SK-N-SH treated with all-trans-retinoic acid at 6 μM for 48 hours (cell line): Measurements from ENCODE around the gene RSPH4A.

Experiments used
- ATAC-seq: fragments of 200-7000 bp; cut with Tn5 transposase; 3 replicates; pipeline ENCODE4 v1.9.1; 2020; ENCODE audit warnings: mild to moderate bottlenecking, moderate library complexity
- ARNTL ChIP-seq: fragments of 450-650 bp; formaldehyde crosslinking; IDR thresholded peaks from 2 replicates; pipeline ENCODE4 v1.5.0; 2020; ENCODE audit warnings: low read depth, mild to moderate bottlenecking, moderate library complexity, borderline replicate concordance
- BACH2 ChIP-seq: fragments of 250-450 bp; sonication (Bioruptor Pico); IDR thresholded peaks from 2 replicates; pipeline ENCODE4 v1.9.0; 2021; ENCODE audit warnings: mild to moderate bottlenecking, borderline replicate concordance
- CREB5 ChIP-seq: fragments of 250-450 bp; sonication (Bioruptor Pico); IDR thresholded peaks from 2 replicates; pipeline ENCODE4 v1.5.1; 2020; ENCODE audit warnings: low read depth, mild to moderate bottlenecking, moderate library complexity
- ESRRG ChIP-seq: fragments of 250-450 bp; sonication (Bioruptor Pico); IDR thresholded peaks from 2 replicates; pipeline ENCODE4 v1.6.1; 2021; ENCODE audit warnings: mild to moderate bottlenecking
- GLIS3 ChIP-seq: fragments of 250-450 bp; sonication (Bioruptor Pico); IDR thresholded peaks from 2 replicates; pipeline ENCODE4 v1.5.0; 2020; ENCODE audit warnings: mild to moderate bottlenecking, moderate library complexity
- ISL1 ChIP-seq: fragments of 250-450 bp; sonication (Bioruptor Pico); IDR thresholded peaks from 2 replicates; pipeline ENCODE4 v2.1.2; 2022; ENCODE audit warnings: mild to moderate bottlenecking, moderate library complexity
- OSR1 ChIP-seq: fragments of 250-450 bp; sonication (Bioruptor Pico); IDR thresholded peaks from 2 replicates; pipeline ENCODE4 v1.8.0; 2022; ENCODE audit warnings: moderate library complexity, mild to moderate bottlenecking, inconsistent platforms
- PATZ1 ChIP-seq: fragments of 250-450 bp; sonication (Bioruptor Pico); IDR thresholded peaks from 2 replicates; pipeline ENCODE4 v1.8.0; 2020; ENCODE audit warnings: mild to moderate bottlenecking, moderate library complexity, borderline replicate concordance
- PPARA ChIP-seq: fragments of 250-450 bp; sonication (Bioruptor Pico); IDR thresholded peaks from 2 replicates; pipeline ENCODE4 v1.5.0; 2020; ENCODE audit warnings: mild to moderate bottlenecking, borderline replicate concordance
- RARB ChIP-seq: fragments of 250-450 bp; sonication (Bioruptor Pico); IDR thresholded peaks from 2 replicates; pipeline ENCODE4 v1.8.0; 2021; ENCODE audit warnings: mild to moderate bottlenecking, moderate library complexity
- SNAI2 ChIP-seq: fragments of 250-450 bp; sonication (Bioruptor Pico); IDR thresholded peaks from 2 replicates; pipeline ENCODE4 v1.5.0; 2020; ENCODE audit warnings: mild to moderate bottlenecking, moderate library complexity
- TCF4 ChIP-seq: fragments of 250-450 bp; sonication (Bioruptor Pico); IDR thresholded peaks from 2 replicates; pipeline ENCODE4 v1.8.0; 2021; ENCODE audit warnings: mild to moderate bottlenecking, moderate library complexity, borderline replicate concordance
- TOX ChIP-seq: fragments of 250-450 bp; sonication (Bioruptor Pico); IDR thresholded peaks from 2 replicates; pipeline ENCODE4 v1.8.0; 2021; ENCODE audit warnings: mild to moderate bottlenecking, moderate library complexity, borderline replicate concordance
- TSHZ2 ChIP-seq: fragments of 250-450 bp; sonication (Bioruptor Pico); IDR thresholded peaks from 2 replicates; pipeline ENCODE4 v1.5.0; 2020; ENCODE audit warnings: mild to moderate bottlenecking, moderate library complexity
- ZFP3 ChIP-seq: fragments of 250-450 bp; sonication (Bioruptor Pico); IDR thresholded peaks from 2 replicates; pipeline ENCODE4 v1.5.0; 2020; ENCODE audit warnings: mild to moderate bottlenecking, moderate library complexity
- ZFP30 ChIP-seq: fragments of 450-650 bp; formaldehyde crosslinking; IDR thresholded peaks from 2 replicates; pipeline ENCODE4 v1.5.0; 2022; ENCODE audit warnings: mild to moderate bottlenecking, moderate library complexity
- ZNF565 ChIP-seq: fragments of 450-650 bp; formaldehyde crosslinking; conservative IDR thresholded peaks from 2 replicates; pipeline ENCODE4 v1.5.0; 2020; ENCODE audit warnings: low read depth, mild to moderate bottlenecking, moderate library complexity
- ZNF70 ChIP-seq: fragments of 450-650 bp; formaldehyde crosslinking; IDR thresholded peaks from 2 replicates; pipeline ENCODE4 v1.5.0; 2020; ENCODE audit warnings: mild to moderate bottlenecking, moderate library complexity
- ZNF8 ChIP-seq: fragments of 450-650 bp; formaldehyde crosslinking; IDR thresholded peaks from 2 replicates; pipeline ENCODE4 v1.5.0; 2020; ENCODE audit warnings: mild to moderate bottlenecking, moderate library complexity
- TF ChIP-seq, protein P1 (sequence below): fragments of 250-450 bp; sonication (Bioruptor Pico); IDR thresholded peaks from 2 replicates; pipeline ENCODE4 v1.5.1; 2021; ENCODE audit warnings: mild to moderate bottlenecking, moderate library complexity
- TF ChIP-seq, protein P2 (sequence below): fragments of 250-450 bp; sonication (Bioruptor Pico); IDR thresholded peaks from 2 replicates; pipeline ENCODE4 v1.8.0; 2021; ENCODE audit warnings: low read depth, mild to moderate bottlenecking, moderate library complexity, borderline replicate concordance

Gene RSPH4A

GRCh38 chr6:116665464-116665863, 49.2 kb downstream of the RSPH4A start:
- TF ChIP-seq, protein P1, sequence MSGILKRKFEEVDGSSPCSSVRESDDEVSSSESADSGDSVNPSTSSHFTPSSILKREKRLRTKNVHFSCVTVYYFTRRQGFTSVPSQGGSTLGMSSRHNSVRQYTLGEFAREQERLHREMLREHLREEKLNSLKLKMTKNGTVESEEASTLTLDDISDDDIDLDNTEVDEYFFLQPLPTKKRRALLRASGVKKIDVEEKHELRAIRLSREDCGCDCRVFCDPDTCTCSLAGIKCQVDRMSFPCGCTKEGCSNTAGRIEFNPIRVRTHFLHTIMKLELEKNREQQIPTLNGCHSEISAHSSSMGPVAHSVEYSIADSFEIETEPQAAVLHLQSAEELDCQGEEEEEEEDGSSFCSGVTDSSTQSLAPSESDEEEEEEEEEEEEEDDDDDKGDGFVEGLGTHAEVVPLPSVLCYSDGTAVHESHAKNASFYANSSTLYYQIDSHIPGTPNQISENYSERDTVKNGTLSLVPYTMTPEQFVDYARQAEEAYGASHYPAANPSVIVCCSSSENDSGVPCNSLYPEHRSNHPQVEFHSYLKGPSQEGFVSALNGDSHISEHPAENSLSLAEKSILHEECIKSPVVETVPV: no peak
- TF ChIP-seq ZFP30 (CRISPR knock-in tag): no peak
- TF ChIP-seq, all 23 proteins: peak for 0
- ATAC-seq: no peak

- ATAC-seq: no peak
- TF ChIP-seq ZNF8 (CRISPR knock-in tag) (no peak), ZNF565 (CRISPR knock-in tag) (no peak), GLIS3 (no peak), ZNF70 (CRISPR knock-in tag) (no peak)
These were observed 50.6 kb downstream of the RSPH4A start for GRCh38 chr6:116666869-116667268.

GRCh38 chr6:116667623-116668022, 51.3 kb downstream of the RSPH4A start:
- no peak for ATAC-seq
- TF ChIP-seq, protein P1: no peak
- TF ChIP-seq TSHZ2 (CRISPR knock-in tag) (no peak), ZFP3 (no peak), TCF4 (no peak), ZNF70 (CRISPR knock-in tag) (no peak), BACH2 (CRISPR knock-in tag) (no peak), ISL1 (CRISPR knock-in tag) (no peak), ZFP30 (CRISPR knock-in tag) (no peak), PATZ1 (CRISPR knock-in tag) (no peak), RARB (CRISPR knock-in tag) (no peak), PPARA (CRISPR knock-in tag) (no peak), ZNF8 (CRISPR knock-in tag) (no peak), ARNTL (CRISPR knock-in tag) (no peak), GLIS3 (no peak), TOX (CRISPR knock-in tag) (no peak), SNAI2 (CRISPR knock-in tag) (no peak), OSR1 (CRISPR knock-in tag) (no peak), ESRRG (no peak), CREB5 (CRISPR knock-in tag) (no peak)
- TF ChIP-seq, protein P2, sequence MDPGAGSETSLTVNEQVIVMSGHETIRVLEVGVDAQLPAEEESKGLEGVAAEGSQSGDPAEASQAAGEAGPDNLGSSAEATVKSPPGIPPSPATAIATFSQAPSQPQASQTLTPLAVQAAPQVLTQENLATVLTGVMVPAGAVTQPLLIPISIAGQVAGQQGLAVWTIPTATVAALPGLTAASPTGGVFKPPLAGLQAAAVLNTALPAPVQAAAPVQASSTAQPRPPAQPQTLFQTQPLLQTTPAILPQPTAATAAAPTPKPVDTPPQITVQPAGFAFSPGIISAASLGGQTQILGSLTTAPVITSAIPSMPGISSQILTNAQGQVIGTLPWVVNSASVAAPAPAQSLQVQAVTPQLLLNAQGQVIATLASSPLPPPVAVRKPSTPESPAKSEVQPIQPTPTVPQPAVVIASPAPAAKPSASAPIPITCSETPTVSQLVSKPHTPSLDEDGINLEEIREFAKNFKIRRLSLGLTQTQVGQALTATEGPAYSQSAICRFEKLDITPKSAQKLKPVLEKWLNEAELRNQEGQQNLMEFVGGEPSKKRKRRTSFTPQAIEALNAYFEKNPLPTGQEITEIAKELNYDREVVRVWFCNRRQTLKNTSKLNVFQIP: no peak
